WERI-Rb-1 (cell line): ENCODE results near the gene EPB41L5.

ENCODE experiments used
- DNase-seq: peaks from one replicate; pipeline ENCODE4 v3.0.0-alpha.2; 2020
- H3K27ac ChIP-seq: fragments of 250-450 bp; sonication (Bioruptor Pico); 2 replicates; pipeline ENCODE4 v1.5.1; 2020; ENCODE audit warnings: mild to moderate bottlenecking, moderate library complexity
- H3K27me3 ChIP-seq: fragments of 250-450 bp; sonication (Bioruptor Pico); 2 replicates; pipeline ENCODE4 v1.5.1; 2021; ENCODE audit warnings: mild to moderate bottlenecking, low read depth, moderate library complexity; ENCODE audit not compliant: insufficient read depth, severe bottlenecking
- H3K36me3 ChIP-seq: fragments of 250-450 bp; sonication (Bioruptor Pico); 2 replicates; pipeline ENCODE4 v1.5.1; 2020; ENCODE audit warnings: mild to moderate bottlenecking, moderate library complexity
- H3K4me3 ChIP-seq: 2 replicates; pipeline ENCODE4 v1.5.1; 2011; ENCODE audit warnings: low read depth, mild to moderate bottlenecking, control low read depth, low read length
- H3K9me3 ChIP-seq: fragments of 250-450 bp; sonication (Bioruptor Pico); 2 replicates; pipeline ENCODE4 v1.5.1; 2021; ENCODE audit warnings: mild to moderate bottlenecking, moderate library complexity; ENCODE audit not compliant: severe bottlenecking
- TF ChIP-seq, protein P1 (sequence below): IDR thresholded peaks from 2 replicates; pipeline ENCODE4 v1.5.1; 2011; ENCODE audit warnings: low read depth, mild to moderate bottlenecking, control low read depth, inconsistent platforms, low read length

Gene EPB41L5

DNA sequence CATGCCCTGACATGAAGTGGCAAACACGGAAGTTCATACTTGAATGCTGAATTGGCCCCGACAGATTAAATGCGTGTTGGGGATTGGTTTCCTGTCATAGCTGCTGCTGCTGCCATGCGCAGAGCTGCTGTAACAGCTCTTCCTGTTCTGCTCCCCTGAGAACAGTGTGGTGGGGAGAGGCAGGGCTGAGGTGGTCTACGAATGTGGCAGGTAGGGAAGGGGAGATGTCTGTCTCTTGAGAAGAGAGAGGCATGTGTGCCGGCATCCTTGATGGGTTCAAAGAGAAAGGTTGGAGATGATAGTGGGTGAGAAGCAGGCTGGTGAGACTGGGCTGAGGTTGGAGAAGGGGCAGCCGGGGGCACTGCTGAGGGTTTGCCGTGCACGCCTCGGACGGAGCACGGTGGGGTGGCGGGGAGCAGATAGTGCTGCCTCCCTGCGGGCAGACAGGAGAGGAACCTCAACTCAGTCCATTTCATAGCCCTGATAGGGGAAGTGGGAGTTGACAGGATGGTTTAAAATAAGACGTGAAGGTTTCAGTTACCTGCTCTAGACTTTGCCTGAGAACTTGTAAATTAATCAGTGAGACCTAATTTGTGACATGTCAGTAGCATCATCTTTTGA is 164.2 kb downstream of the EPB41L5 start:
- Histone ChIP-seq H3K36me3 (no peaks in the 10 kb centered on the region), H3K27ac (no peak overlapping the region), H3K4me3 (no peak overlapping the region), H3K27me3 (no peaks in the 10 kb centered on the region), H3K9me3 (no peaks in the 10 kb centered on the region)
- no peak for DNase-seq
- TF ChIP-seq, protein P1, sequence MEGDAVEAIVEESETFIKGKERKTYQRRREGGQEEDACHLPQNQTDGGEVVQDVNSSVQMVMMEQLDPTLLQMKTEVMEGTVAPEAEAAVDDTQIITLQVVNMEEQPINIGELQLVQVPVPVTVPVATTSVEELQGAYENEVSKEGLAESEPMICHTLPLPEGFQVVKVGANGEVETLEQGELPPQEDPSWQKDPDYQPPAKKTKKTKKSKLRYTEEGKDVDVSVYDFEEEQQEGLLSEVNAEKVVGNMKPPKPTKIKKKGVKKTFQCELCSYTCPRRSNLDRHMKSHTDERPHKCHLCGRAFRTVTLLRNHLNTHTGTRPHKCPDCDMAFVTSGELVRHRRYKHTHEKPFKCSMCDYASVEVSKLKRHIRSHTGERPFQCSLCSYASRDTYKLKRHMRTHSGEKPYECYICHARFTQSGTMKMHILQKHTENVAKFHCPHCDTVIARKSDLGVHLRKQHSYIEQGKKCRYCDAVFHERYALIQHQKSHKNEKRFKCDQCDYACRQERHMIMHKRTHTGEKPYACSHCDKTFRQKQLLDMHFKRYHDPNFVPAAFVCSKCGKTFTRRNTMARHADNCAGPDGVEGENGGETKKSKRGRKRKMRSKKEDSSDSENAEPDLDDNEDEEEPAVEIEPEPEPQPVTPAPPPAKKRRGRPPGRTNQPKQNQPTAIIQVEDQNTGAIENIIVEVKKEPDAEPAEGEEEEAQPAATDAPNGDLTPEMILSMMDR: no peak

DNA sequence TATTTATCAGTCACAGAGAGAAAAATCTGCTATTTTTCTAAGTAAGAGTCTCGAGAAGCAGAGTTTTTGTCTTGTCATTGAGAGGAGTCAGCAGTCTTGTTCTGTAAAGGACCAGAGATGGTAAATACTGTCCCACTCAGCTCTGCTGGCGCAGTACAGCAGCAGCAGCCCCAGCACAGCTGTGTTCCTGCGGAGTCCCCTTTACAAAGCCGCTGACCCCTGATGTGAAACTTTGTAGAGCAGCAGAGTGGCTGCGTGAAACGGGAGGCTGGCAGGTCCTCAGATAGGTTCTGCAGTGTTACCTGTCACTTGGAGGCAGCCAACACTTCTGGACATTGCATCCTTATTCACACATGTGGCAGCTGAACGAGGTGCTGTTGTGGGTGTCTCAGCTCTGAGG is 165.1 kb downstream of the EPB41L5 start:
- no peak overlapping the region for H3K4me3 ChIP-seq

DNA sequence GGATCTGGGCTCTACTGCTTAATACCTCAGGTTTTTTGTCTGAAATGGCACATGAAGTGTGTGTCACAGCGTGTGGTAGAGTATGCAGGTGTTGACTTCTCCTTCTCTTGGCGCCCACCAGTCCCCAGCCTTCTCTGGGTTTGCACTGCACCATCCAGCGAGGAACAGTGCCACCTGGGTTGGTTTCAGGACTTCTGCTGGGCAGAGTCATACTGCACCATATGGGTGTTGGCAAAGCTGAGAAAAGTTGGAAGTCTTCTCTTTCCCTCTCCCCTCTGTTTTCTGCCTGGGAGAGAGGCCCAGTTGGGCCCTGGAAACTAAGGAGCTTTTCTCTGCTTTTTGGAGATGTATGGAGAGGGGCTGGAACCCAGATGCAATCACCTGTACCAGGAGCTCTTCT is 166.5 kb downstream of the EPB41L5 start:
- H3K9me3 ChIP-seq: no peaks in the 10 kb centered on the region
- no peaks in the 10 kb centered on the region for H3K27me3 ChIP-seq
- no peak for DNase-seq
- no peaks in the 10 kb centered on the region for H3K36me3 ChIP-seq
- TF ChIP-seq, protein P1: no peak
- H3K27ac ChIP-seq: no peak overlapping the region
- H3K4me3 ChIP-seq: no peak overlapping the region

More for the DNA sequence above, 165.1 kb downstream of the EPB41L5 start:
- Histone ChIP-seq H3K9me3 (no peaks in the 10 kb centered on the region), H3K36me3 (no peaks in the 10 kb centered on the region), H3K27me3 (no peaks in the 10 kb centered on the region), H3K27ac (no peak overlapping the region)
- TF ChIP-seq, protein P1: no peak
- no peak for DNase-seq

GRCh38 chr2:120180066-120180465 is 167.2 kb downstream of the EPB41L5 start:
- Histone ChIP-seq H3K27me3 (no peaks in the 10 kb centered on the region), H3K4me3 (no peak overlapping the region), H3K36me3 (no peaks in the 10 kb centered on the region), H3K27ac (no peak overlapping the region), H3K9me3 (no peaks in the 10 kb centered on the region)
- DNase-seq: no peak
- TF ChIP-seq, protein P1: no peak

DNA sequence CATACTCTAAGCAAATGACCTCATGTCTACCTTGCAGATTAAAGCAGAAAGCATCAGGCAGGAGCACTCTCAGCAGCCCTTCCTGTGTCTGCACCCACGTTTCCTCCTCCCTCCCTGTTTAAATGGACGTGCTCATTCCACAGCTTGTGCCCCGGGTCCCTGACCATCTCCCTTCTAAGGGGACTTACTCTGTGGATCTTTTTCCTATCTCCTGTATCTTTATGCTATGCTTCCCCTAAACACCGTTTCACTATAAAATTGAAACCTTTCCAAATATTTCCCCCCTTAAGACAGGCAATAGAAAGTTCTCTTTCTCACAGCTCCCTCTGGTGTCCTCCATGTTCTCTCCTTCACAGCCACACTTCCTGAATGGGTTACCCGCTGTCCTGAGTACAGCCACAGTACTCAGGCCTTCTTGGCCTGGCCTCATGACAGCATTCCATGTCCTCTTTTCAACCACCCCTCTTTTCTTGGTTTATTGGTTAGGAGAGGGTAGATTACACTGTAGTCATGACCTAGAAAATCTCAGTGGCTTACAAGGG is 169.2 kb downstream of the EPB41L5 start:
- DNase-seq: no peak
- Histone ChIP-seq H3K4me3 (no peak overlapping the region), H3K27me3 (no peaks in the 10 kb centered on the region), H3K36me3 (no peaks in the 10 kb centered on the region), H3K27ac (no peak overlapping the region), H3K9me3 (peaks cover under 1% of the 10 kb centered on the region)
- TF ChIP-seq, protein P1: no peak

DNA sequence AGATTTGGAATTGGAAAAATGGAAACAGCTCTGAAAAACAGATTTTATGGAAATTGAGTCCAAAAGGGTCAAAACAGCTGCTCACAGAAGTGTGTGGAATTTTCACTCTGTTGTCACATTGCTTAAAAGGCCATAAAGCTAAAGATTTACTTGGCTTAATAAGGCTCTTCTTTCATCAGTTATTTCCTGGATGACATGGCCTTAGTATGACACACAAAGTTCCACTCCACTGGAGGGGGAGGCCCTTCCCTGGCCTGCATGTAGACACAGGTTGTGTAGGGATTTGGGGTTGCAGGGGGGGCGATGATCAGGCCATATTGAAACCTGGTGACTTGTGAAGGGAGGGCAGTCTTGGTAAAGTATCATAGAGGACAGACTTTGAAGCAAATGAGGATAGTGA is 176.3 kb downstream of the EPB41L5 start:
- no peaks in the 10 kb centered on the region for H3K36me3 ChIP-seq
- H3K27ac ChIP-seq: no peak overlapping the region
- no peak overlapping the region for H3K4me3 ChIP-seq
- DNase-seq: no peak
- no peaks in the 10 kb centered on the region for H3K27me3 ChIP-seq
- H3K9me3 ChIP-seq: peaks cover 6% of the 10 kb centered on the region
- TF ChIP-seq, protein P1: no peak
